GM12878 (cell line): ENCODE data around the gene SPAG9. TPM values are rescaled to one million over a fixed set of nuclear protein-coding genes. Genes with fewer than 3 reads are reported as not detected.

Source experiments
- BACH1 ChIP-seq: fragments of 450-650 bp; IDR thresholded peaks from 2 replicates; pipeline ENCODE4 v1.6.1; 2017; ENCODE audit warnings: mild to moderate bottlenecking, borderline replicate concordance
- BMI1 ChIP-seq: fragments of 450-650 bp; IDR thresholded peaks from 2 replicates; pipeline ENCODE4 v1.6.1; 2016; ENCODE audit warnings: mild to moderate bottlenecking, moderate library complexity, borderline replicate concordance
- BRCA1 ChIP-seq: IDR thresholded peaks from 2 replicates; pipeline ENCODE4 v1.6.1; 2011; ENCODE audit warnings: low read depth, low read length, improper control_type of control experiment
- CHD1 ChIP-seq: IDR thresholded peaks from 2 replicates; pipeline ENCODE4 v1.6.1; 2012; ENCODE audit warnings: low read depth, low read length, improper control_type of control experiment
- CREB1 ChIP-seq: IDR thresholded peaks from 2 replicates; pipeline ENCODE4 v1.6.1; 2012; ENCODE audit warnings: low read depth, mild to moderate bottlenecking, inconsistent platforms
- CREM ChIP-seq: IDR thresholded peaks from 2 replicates; pipeline ENCODE4 v1.6.1; 2014; ENCODE audit warnings: antibody characterized with exemption, low read depth
- FOS ChIP-seq: IDR thresholded peaks from 3 replicates; pipeline ENCODE4 v1.6.1; 2011; ENCODE audit warnings: borderline replicate concordance; ENCODE audit not compliant: insufficient read length; ENCODE audit errors: extremely low read depth
- FOXM1 ChIP-seq: IDR thresholded peaks from 2 replicates; pipeline ENCODE4 v1.6.1; 2012; ENCODE audit warnings: low read depth, mild to moderate bottlenecking, inconsistent platforms, low read length, moderate library complexity
- HCFC1 ChIP-seq: fragments of 150-350 bp; IDR thresholded peaks from 2 replicates; pipeline ENCODE4 v1.6.1; 2014; ENCODE audit warnings: low read length
- IRF4 ChIP-seq: IDR thresholded peaks from 2 replicates; pipeline ENCODE4 v1.6.1; 2011; ENCODE audit warnings: low read depth, low read length
- JUNB ChIP-seq: IDR thresholded peaks from 2 replicates; pipeline ENCODE4 v1.6.1; 2016; ENCODE audit warnings: antibody characterized with exemption, mild to moderate bottlenecking
- KAT2A ChIP-seq: conservative IDR thresholded peaks from 2 replicates; pipeline ENCODE4 v1.6.1; 2011; ENCODE audit warnings: low read depth, low read length; ENCODE audit not compliant: control insufficient read depth
- KLF5 ChIP-seq: fragments of 450-650 bp; IDR thresholded peaks from 2 replicates; pipeline ENCODE4 v1.6.1; 2014; ENCODE audit warnings: mild to moderate bottlenecking; ENCODE audit not compliant: partially characterized antibody
- MYB ChIP-seq: fragments of 150-350 bp; IDR thresholded peaks from 2 replicates; pipeline ENCODE4 v1.6.1; 2014; ENCODE audit warnings: mild to moderate bottlenecking, low read depth, low read length, borderline replicate concordance
- MYC ChIP-seq: IDR thresholded peaks from 2 replicates; pipeline ENCODE4 v1.6.1; 2011; ENCODE audit warnings: mild to moderate bottlenecking, low read length, moderate library complexity, inconsistent platforms; ENCODE audit not compliant: insufficient read depth, insufficient replicate concordance, insufficient read length, severe bottlenecking
- NR2F1 ChIP-seq: fragments of 450-650 bp; conservative IDR thresholded peaks from 2 replicates; pipeline ENCODE4 v1.6.1; 2017; ENCODE audit warnings: mild to moderate bottlenecking
- PML ChIP-seq: IDR thresholded peaks from 2 replicates; pipeline ENCODE4 v1.6.1; 2012; ENCODE audit warnings: low read length, inconsistent platforms
- RAD21 ChIP-seq: IDR thresholded peaks from 2 replicates; pipeline ENCODE4 v1.6.1; 2011; ENCODE audit warnings: mild to moderate bottlenecking, low read depth, low read length, moderate library complexity; ENCODE audit not compliant: insufficient read depth
- RCOR1 ChIP-seq: conservative IDR thresholded peaks from 2 replicates; pipeline ENCODE4 v1.6.1; 2012; ENCODE audit warnings: low read depth, low read length, improper control_type of control experiment
- RUNX3 ChIP-seq: IDR thresholded peaks from 2 replicates; pipeline ENCODE4 v1.6.1; 2012; ENCODE audit warnings: low read length, inconsistent platforms
- SP1 ChIP-seq: IDR thresholded peaks from one replicate; pipeline ENCODE4 v1.6.1; 2011; ENCODE audit warnings: low read depth, low read length
- TAF1 ChIP-seq: IDR thresholded peaks from 2 replicates; pipeline ENCODE4 v1.6.1; 2011; ENCODE audit warnings: mild to moderate bottlenecking, low read depth, low read length, borderline replicate concordance
- TCF7 ChIP-seq: IDR thresholded peaks from 2 replicates; pipeline ENCODE4 v1.6.1; 2014; ENCODE audit warnings: antibody characterized with exemption, borderline replicate concordance
- ZBED1 ChIP-seq: IDR thresholded peaks from 2 replicates; pipeline ENCODE4 v1.6.1; 2016; ENCODE audit warnings: borderline replicate concordance
- ZNF384 ChIP-seq: IDR thresholded peaks from 2 replicates; pipeline ENCODE4 v1.6.1; 2012; ENCODE audit warnings: low read depth, mild to moderate bottlenecking, low read length, improper control_type of control experiment, borderline replicate concordance
- ZSCAN29 ChIP-seq: fragments of 450-650 bp; IDR thresholded peaks from 2 replicates; pipeline ENCODE4 v1.6.1; 2017; ENCODE audit warnings: mild to moderate bottlenecking, moderate library complexity
- polyA plus RNA-seq, 11 experiments: library from polyadenylated mRNA; depleted of rRNA in 4 of 11; unstranded in 6 of 11; stranded (reverse) in 5 of 11; fragments of >200 nt; fragmentation: Nextera tagmentation in 4 of 11; fragmentation: Illumina TruSeq in 1 of 11; extraction: Ambion mirVana in 4 of 11; extraction: Trizol in 1 of 11; gene quantifications; 1 replicate in 1 of 11; 2 replicates in 10 of 11; pipeline versions ENCODE4 v1.2.1 to v1.2.3, GENCODE V29; 2011 to 2016; ENCODE audit warnings: inconsistent platforms in 2 of 11, missing spikeins in 2 of 11, low read depth in 1 of 11
- total RNA-seq, 4 experiments: library from RNA; depleted of rRNA in 3 of 4; stranded (reverse); fragments of >200 nt in 3 of 4; fragmentation: Illumina TruSeq in 1 of 4; extraction: Trizol in 1 of 4; gene quantifications; 2 replicates each; pipeline versions ENCODE4 v1.2.1 to v1.2.3, GENCODE V29; 2013 to 2021
- TF ChIP-seq, protein P1 (sequence below): fragments of 450-650 bp; IDR thresholded peaks from 2 replicates; pipeline ENCODE4 v1.6.1; 2017; ENCODE audit warnings: low read depth, mild to moderate bottlenecking, moderate library complexity
- TF ChIP-seq, protein P2 (sequence below): IDR thresholded peaks from 2 replicates; pipeline ENCODE4 v1.6.1; 2011; ENCODE audit warnings: borderline replicate concordance, low read depth, mild to moderate bottlenecking, moderate library complexity, mixed read lengths, low read length; ENCODE audit not compliant: insufficient read depth; ENCODE audit errors: extremely low read length
- TF ChIP-seq, protein P3 (sequence below): fragments of 450-650 bp; IDR thresholded peaks from 2 replicates; pipeline ENCODE4 v1.6.1; 2018; ENCODE audit warnings: borderline replicate concordance, mild to moderate bottlenecking; ENCODE audit not compliant: partially characterized antibody

Gene SPAG9
- total and polyA plus RNA-seq, 10 of the 15 experiments (the other 5 are each of a cell fraction or from before 2014, with no cell fraction given) = 6.6 to 42.0 (median 24.9) TPM

DNA sequence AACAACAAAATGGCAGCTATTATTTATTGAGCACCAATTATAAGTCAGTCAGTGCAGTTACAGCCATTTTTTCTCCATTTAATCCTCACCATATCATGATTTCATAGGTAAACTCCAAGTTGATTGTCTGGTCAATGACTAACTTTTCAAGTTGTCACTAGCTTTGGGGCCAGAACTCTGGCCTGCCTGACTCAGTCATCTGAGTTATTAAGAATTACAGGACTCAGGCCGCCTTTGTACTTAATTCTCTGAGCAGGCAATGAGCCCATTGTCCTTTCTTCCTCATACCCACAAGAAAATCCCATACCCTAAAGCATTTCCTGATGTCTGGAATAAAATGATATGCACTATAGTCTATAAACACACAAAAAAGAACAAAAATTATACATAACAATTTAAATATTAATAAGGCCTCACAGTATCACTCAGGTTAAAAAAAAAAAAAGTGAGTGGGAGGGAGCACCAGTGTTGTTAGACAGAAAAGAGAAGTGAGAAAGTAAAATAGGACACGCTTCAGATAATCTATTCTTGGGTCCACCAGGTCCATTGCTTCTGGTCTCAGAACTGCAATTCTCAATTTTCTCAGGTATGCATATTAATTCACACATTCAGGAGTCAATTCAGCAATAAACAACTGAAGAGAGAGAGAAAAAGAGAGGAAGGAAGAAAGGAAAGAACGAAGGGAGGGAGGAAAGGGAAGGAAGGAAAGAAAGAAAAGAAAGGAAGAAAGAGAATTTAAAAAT lies 70.2 kb downstream of the SPAG9 start (continued):
- peak; percentile 73 for TF ChIP-seq IRF4
- peak; percentile 82 for TF ChIP-seq BMI1
- no peak for TF ChIP-seq CHD1
- peak; percentile 67 for TF ChIP-seq RUNX3
- no peak for TF ChIP-seq TCF7
- TF ChIP-seq FOXM1 = no peak
- TF ChIP-seq NR2F1 = no peak; the same call in 1 of the 2 replicates
- TF ChIP-seq CREB1 = 0 out of 2 replicates have a peak, but pooled peaks have one; percentile 5
- no peak; the same call in 1 of the 2 replicates for TF ChIP-seq BACH1
- no peak for TF ChIP-seq ZBED1
- TF ChIP-seq KAT2A = no peak
- TF ChIP-seq, protein P1, sequence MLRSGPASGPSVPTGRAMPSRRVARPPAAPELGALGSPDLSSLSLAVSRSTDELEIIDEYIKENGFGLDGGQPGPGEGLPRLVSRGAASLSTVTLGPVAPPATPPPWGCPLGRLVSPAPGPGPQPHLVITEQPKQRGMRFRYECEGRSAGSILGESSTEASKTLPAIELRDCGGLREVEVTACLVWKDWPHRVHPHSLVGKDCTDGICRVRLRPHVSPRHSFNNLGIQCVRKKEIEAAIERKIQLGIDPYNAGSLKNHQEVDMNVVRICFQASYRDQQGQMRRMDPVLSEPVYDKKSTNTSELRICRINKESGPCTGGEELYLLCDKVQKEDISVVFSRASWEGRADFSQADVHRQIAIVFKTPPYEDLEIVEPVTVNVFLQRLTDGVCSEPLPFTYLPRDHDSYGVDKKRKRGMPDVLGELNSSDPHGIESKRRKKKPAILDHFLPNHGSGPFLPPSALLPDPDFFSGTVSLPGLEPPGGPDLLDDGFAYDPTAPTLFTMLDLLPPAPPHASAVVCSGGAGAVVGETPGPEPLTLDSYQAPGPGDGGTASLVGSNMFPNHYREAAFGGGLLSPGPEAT = peak; percentile 67
- peak; percentile 48; the same call in 1 of the 2 replicates for TF ChIP-seq PML
- TF ChIP-seq, protein P2, sequence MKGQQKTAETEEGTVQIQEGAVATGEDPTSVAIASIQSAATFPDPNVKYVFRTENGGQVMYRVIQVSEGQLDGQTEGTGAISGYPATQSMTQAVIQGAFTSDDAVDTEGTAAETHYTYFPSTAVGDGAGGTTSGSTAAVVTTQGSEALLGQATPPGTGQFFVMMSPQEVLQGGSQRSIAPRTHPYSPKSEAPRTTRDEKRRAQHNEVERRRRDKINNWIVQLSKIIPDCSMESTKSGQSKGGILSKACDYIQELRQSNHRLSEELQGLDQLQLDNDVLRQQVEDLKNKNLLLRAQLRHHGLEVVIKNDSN = no peak
- no peak for TF ChIP-seq BRCA1
- 0 out of 2 replicates have a peak, but pooled peaks have one; percentile 74 for TF ChIP-seq RCOR1
- no peak for TF ChIP-seq FOS
- TF ChIP-seq CREM = no peak
- TF ChIP-seq JUNB = no peak
- no peak for TF ChIP-seq MYB
- peak; percentile 99 for TF ChIP-seq ZNF384
- no peak for TF ChIP-seq MYC
- TF ChIP-seq HCFC1 = no peak
- TF ChIP-seq, protein P3, sequence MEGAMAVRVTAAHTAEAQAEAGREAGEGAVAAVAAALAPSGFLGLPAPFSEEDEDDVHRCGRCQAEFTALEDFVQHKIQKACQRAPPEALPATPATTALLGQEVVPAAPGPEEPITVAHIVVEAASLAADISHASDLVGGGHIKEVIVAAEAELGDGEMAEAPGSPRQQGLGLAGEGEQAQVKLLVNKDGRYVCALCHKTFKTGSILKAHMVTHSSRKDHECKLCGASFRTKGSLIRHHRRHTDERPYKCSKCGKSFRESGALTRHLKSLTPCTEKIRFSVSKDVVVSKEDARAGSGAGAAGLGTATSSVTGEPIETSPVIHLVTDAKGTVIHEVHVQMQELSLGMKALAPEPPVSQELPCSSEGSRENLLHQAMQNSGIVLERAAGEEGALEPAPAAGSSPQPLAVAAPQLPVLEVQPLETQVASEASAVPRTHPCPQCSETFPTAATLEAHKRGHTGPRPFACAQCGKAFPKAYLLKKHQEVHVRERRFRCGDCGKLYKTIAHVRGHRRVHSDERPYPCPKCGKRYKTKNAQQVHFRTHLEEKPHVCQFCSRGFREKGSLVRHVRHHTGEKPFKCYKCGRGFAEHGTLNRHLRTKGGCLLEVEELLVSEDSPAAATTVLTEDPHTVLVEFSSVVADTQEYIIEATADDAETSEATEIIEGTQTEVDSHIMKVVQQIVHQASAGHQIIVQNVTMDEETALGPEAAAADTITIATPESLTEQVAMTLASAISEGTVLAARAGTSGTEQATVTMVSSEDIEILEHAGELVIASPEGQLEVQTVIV = no peak
- TF ChIP-seq ZSCAN29 = no peak
- TF ChIP-seq SP1 = no peak
- no peak for TF ChIP-seq TAF1
- TF ChIP-seq RAD21 = no peak
- TF ChIP-seq KLF5 = no peak
